NCI-H187 (cell line): Measurements from ENCODE around the gene RBMS2.
"Not testable (repeated sequence)": the region's sequence is repeated elsewhere in the genome, so short reads cannot be mapped to it uniquely, and the experiment has no call there.

Experiments used
- DNase-seq, 2 experiments: peaks; one replicate each; lab custom pipeline; 2025; lab: John Stamatoyannopoulos, UW

RBMS2 gene

GRCh38 chr12:56517854-56518253, 3.8 kb upstream of the RBMS2 start:
- no peak for DNase-seq

DNA sequence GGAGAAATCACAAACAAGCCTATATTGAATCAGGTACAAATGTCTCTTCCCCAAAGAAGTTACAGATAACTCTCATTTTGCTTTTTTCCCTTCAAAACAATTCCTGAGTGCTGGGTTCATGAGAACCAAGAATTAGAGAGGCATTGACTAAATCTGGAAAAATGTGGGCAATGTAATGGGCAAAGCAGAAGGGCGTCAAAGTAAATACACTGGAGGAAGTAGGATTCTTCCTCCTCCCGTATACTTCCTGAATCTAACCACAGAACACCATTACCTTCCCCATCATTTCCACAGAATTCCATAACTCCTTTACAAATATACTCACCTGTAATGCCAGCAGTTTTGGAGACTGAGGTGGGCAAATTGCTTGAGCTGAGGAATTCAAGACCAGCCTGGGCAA, 3.0 kb upstream of the RBMS2 start:
- DNase-seq = no peak

DNA sequence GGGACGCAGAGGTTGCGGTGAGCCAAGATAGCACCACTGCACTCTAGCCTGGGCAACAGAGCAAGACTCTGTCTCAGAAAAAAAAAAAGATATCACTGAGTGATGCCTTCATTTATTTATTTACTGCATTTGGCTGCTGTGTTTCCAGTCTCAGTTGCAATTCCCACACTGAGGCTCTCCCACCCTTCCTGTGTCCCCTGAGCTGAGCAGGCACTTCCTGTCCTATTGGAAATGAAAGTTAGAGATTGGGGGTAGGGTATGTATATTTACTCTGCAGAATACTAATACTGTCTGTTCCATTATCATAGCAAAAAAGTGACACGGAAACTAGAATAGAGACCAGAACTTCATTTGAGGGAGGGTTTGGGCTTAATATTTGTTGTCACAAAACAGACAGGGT, 1.6 kb upstream of the RBMS2 start:
- DNase-seq = no peak

- no peak for DNase-seq
Observed at GRCh38 chr12:56520506-56520905, 1.1 kb upstream of the RBMS2 start.

GRCh38 chr12:56521209-56521589, 421 bp upstream of the RBMS2 start:
- DNase-seq = no peak

- DNase-seq = no peak
Observed at GRCh38 chr12:56522411-56523193, 982 bp downstream of the RBMS2 start.

DNA sequence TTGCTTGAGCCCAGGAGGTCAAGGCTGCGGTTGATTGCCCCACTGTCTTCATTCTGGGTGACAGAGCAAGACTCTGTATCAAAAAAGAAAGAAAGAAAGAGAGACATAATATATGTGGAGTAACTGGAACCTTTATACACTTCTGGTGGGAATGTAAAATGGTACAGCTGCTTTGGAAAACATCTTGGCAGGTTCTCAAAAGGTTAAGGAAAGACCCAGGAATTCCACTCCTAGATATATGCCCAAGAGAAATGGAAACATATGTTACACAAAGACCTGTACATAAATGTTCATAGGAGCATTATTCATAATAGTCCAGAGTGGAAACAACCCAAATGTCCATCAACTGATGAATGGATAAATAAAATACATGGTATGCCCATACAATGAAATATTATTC, 7.2 kb downstream of the RBMS2 start:
- DNase-seq = no peak

- no peak for DNase-seq
Observed at GRCh38 chr12:56529656-56530055, 8.0 kb downstream of the RBMS2 start.

- no peak for DNase-seq
Observed at GRCh38 chr12:56530390-56531055, 8.9 kb downstream of the RBMS2 start.

DNA sequence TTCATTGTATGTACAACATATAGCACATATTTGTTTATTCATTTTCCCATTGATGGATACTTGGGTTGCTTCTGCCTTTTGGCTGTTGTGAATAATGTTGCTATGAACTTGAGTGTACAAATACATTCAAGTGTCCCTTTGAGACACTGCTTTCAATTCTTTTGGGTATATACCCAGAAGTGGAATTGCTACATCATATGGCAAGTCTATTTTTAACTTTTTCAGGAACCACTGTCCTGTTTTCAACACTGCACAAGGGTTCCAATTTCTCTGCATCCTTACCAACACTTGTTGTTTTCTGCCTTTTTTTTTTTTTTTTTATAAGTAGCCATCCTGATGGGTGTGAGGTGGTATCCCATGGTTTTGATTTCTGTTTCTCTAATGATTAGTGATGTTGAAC, 15.9 kb downstream of the RBMS2 start:
- DNase-seq = no peak

GRCh38 chr12:56541631-56542030, 20.0 kb downstream of the RBMS2 start:
- DNase-seq = no peak

- DNase-seq = no peak
Observed at GRCh38 chr12:56542164-56542563, 20.5 kb downstream of the RBMS2 start.

DNA sequence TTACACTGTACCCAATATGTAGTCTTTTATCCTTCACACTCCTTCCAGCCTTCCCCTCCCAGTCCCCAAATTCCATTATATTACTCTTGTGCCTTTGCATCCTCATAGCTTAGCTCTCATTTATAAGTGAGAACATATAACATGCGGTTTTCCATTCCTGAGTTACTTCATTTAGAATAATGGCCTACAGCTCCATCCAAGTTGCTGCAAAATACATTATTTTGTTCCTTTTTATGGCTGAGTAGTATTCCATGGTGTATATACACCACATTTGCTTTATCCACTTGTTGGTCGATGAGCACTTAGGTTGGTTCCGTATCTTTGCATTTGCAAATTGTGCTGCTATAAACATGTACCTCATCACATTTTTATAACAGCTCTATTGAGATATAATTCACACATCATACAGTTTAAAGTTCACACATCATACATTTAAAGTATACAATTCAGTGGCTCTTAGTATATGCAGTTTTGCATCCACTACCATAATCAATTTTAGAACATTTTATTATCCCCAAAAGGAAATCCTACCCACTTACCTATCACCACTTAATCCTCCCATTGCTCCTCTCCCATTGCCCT, 23.5 kb downstream of the RBMS2 start:
- no peak for DNase-seq

DNA sequence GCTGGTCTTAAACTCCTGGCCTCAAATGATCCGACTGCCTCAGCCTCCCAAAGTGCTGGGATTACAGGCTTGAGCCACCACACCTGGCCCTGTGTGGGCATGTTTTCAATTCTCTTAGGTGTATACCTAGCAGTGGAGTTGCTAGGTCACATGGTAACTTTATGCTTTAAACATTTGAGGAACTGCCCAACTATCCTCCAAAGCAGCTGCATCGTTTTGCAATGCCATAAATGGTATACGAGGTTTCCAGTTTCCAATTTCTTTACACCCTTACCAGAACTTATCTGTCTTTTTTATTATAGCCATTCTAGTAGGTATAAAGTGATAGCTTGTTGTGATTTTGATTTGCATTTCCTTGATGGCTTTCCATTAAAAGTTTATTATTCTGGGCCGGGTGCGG, 25.1 kb downstream of the RBMS2 start:
- no peak for DNase-seq

GRCh38 chr12:56551070-56551469, 29.4 kb downstream of the RBMS2 start:
- no peak for DNase-seq

DNA sequence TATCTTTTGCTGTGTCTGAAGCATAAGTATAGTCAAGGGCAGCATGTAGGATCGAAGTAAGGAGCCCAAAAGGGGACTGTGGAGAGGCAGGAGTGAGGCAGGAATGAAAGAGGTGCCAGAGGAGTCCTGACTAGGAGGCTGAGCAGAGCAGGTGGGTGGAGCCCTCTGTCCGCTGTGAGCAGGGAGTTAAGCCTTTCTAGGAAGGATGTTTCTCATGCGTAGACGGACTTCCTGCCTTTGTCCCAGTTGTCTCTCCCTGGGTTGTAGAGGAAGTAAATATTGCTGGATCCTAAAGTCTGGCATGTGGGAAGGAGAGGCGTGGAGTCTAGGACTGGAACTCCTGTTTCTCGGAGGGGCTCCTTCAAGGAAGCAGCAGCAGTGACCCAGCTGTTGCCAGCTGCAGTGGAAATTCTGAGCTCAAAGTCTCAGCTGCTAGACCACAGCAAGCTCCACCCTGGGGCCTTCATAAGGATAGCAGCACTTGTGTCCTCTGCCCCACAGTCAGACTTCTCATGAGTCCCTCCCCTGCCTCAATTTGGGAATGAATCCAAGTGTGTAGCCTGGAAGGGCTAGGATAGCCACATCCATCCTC, 44.0 kb downstream of the RBMS2 start:
- DNase-seq = no peak

DNA sequence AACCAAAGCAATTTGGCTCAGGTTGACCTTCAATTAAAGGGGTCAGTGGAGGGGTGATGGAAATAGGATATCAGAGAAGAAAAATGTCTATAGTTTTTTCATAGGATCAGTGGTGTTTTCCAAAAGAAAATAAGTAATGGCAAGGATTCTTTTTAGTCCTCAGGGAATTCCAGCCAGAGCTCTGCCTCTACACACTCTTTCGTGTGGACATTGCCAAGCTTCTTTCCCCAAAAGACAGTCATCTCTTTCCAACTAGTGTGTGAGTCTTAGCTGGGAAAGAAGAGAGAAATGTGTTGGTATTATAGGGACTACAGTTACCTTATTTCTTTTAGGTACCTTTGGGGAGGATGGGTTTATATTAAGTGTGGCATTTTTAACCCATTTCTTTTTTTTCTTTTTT, 46.5 kb downstream of the RBMS2 start:
- no peak for DNase-seq

DNA sequence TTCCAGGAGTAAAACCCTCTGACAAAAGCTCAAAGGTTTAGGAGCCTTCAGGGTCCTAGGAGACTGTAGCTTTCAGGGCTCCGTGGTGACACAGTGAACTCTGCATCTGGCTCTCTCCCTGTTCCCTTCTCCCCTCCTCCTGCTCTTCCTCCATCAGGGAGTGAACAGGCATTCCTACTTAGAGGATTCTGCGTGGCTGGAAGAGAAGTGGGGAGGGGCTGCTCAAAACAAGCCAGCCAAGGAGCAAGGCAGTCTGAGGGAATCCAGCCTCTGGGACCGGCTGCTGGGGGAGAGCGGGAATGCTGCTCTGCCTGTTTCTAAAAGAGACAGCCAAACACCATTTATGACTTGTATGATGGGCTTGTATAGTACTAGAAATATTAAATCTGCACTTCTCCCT, 49.5 kb downstream of the RBMS2 start:
- no peak for DNase-seq

DNA sequence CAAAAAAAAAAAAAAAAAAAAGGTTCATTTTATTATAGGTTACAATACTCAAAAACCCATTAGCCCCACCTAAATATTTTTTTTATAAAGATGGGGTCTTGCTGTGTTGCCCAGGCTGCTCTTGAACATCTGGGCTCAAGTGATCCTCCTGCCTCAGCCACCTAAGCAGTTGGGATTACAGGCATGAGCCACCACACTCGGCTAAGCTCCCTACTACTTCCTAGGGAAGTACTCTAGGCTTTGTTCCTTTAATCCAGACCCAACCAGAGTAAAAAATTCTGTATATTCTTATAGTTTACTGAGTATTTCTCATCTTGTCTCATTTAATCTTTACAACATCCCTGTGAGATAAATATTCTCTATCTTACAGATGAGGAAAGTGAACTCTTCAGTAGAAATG, 50.7 kb downstream of the RBMS2 start:
- no peak for DNase-seq

GRCh38 chr12:56574210-56574609, 52.6 kb downstream of the RBMS2 start:
- no peak for DNase-seq

DNA sequence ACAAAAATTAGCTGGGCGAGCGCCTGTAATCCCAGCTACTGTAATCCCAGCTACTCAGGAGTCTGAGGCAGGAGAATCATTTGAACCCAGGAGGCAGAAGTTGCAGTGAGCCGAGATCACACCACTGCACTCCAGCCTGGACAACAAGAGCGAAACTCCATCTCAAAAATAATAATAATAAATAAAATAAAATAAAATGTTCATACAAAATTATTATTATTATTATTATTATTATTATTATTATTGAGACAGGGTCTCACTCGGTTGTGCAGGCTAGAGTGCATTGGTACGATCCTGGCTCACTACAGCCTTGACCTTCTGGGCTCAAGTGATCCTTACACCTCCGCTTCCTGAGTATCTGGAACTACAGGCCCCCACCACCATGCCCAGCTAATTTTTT, 55.6 kb downstream of the RBMS2 start:
- not testable (repeated sequence) for DNase-seq

GRCh38 chr12:56578983-56579546, 57.4 kb downstream of the RBMS2 start:
- DNase-seq = no peak
